HG02981 (cell line): Measurements from ENCODE around the gene TOLLIP.
"Not testable (repeated sequence)": the region's sequence is repeated elsewhere in the genome, so short reads cannot be mapped to it uniquely, and the experiment has no call there.

Experiments used
- ATAC-seq: cut with Tn5 transposase; IDR thresholded peaks from one replicate; pipeline ENCODE4 v1.9.1; 2021; ENCODE audit warnings: mild to moderate bottlenecking, moderate library complexity; ENCODE audit not compliant: unreplicated experiment

TOLLIP gene

DNA sequence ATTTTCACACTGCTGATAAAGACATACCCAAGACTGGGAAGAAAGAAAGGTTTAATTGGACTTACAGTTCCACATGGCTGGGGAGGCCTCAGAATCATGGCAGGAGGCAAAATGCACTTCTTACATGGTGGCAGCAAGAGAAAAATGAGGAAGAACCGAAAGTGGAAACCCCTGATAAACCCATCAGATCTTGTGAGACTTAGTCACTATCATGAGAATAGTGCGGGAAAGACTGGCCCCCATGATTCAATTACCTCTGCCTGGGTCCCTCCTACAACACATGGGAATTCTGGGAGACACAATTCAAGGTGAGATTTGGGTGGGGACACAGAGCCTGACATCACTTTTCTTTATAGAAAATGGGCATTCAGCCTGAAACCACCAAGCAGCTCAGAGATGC, 42.5 kb downstream of the TOLLIP start:
- not testable (repeated sequence) for ATAC-seq

GRCh38 chr11:1265480-1265879, 44.0 kb downstream of the TOLLIP start:
- not testable (repeated sequence) for ATAC-seq

- not testable (repeated sequence) for ATAC-seq
Measured at GRCh38 chr11:1264444-1264843, 45.0 kb downstream of the TOLLIP start.

- ATAC-seq = no peak
Measured at GRCh38 chr11:1263010-1263409, 46.4 kb downstream of the TOLLIP start.

DNA sequence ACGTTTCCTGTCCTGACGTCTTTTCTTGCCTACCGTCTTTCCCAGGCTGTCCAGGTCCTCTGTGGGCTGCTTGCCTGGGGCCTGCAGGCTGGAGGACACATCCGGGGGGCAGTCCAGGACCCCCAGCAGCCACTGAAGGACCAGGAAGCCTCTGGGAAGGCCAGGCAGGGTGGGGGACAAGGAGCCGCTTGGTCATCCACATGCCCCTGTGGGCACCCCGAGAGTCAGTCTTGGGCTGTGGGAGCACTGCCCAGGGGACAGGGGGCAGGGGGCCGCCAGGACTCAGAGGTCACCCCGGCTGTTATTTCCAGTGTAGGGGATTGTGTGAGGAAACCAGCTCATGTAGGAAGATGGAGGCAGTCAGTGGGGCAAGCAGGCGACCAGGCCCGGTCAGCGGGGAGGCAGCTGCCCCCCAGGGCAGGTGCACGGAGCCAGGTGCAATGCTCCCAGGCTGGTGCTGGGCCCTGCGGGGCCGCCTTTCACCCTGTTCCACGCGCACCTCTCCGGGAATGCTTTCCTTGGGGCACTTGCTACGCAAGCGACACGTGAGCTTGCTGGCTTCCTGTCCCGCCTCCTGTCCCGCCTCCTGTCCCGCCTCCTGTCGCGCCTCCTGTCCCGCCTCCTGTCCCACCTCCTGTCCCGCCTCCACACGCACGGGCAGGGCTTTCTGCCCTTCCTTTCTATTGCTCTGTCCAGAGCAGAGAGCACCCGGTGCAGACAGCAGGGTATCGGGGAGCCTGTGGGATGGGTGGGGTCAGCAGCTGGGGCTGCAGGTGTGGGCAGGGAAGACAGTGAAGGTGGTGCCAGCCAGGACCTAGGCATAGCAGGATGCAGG, 47.0 kb downstream of the TOLLIP start:
- peak; percentile 88 for ATAC-seq

- no peak for ATAC-seq
Measured at GRCh38 chr11:1261241-1262071, 48.0 kb downstream of the TOLLIP start.

GRCh38 chr11:1260620-1261019, 48.8 kb downstream of the TOLLIP start:
- no peak for ATAC-seq

DNA sequence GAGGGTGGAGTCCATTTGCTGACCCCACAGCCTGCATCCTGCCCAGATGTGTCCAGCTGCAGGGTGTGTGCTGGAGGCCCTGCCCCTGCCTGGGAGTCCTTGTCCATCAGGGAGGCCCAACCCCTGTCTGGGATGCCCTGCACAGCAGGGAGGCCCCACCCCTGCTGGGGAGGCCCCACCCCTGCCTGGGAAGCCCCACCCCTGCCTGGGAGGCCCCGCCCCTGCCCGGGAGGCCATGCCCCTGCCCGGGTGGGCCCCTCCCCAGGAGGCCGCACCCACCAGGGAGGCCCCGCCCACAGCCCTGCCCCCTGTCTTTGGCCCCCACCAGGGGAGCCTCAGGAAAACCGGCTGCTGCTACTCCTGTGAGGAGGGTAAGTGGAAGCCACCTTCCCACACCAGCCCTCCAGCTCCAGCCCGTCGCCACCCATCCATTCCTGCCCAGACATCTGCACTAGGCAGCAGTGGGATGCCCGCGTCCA, 49.4 kb downstream of the TOLLIP start:
- ATAC-seq = no peak

DNA sequence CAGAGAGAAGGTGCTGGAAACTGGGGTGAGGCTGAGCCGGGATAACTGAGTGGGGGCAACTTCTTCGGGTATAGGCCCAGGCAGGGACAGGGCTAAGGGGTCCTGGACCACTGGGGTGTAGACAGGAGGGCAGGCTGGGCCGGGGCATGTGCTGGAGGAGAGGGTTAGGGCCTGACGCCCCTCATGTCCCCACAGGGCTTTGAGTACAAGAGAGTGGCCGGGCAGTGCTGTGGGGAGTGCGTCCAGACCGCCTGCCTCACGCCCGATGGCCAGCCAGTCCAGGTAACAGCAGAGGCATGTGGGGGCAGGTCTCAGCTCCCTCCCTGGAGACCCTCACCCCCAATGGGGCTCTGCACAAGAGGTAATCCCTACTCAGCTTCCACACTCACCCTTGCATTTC, 49.9 kb downstream of the TOLLIP start:
- no peak for ATAC-seq

DNA sequence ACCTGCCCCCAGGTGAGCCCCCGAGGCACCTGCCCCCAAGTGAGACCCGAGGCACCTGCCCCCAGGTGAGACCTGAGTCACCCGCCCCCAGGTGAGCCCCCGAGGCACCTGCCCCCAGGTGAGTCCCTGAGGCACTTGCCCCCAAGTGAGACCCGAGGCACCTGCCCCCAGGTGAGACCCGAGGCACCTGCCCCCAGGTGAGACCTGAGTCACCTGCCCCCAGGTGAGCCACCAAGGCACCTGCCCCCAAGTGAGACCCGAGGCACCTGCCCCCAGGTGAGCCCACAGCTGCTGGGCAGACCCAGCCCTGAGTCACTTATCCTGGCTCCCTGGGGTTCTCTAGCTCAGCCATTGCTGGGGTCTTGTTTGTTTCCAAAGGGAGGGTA, 50.4 kb downstream of the TOLLIP start:
- no peak for ATAC-seq

- no peak for ATAC-seq
Measured at GRCh38 chr11:1258401-1259075, 50.9 kb downstream of the TOLLIP start.

DNA sequence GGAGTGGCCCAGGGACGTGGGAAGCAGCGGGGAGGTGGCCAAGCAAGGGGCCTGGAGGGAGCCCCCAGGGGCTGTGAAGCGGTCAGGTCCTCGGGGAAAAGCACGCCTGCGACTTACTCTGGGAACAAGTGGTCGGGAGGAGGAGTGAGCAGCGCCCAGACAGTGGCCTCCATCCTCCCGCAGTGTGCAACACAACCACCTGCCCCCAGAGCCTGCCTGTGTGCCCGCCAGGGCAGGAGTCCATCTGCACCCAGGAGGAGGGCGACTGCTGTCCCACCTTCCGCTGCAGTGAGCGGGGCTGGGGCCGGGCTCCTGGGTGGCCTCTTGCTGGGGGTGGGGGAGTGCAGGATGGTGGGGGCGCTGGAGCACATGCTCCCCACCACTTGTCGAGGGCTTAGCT, 51.5 kb downstream of the TOLLIP start:
- ATAC-seq = no peak

- no peak for ATAC-seq
Measured at GRCh38 chr11:1257366-1257765, 52.1 kb downstream of the TOLLIP start.

- ATAC-seq = no peak
Measured at GRCh38 chr11:1256257-1257045, 53.0 kb downstream of the TOLLIP start.

DNA sequence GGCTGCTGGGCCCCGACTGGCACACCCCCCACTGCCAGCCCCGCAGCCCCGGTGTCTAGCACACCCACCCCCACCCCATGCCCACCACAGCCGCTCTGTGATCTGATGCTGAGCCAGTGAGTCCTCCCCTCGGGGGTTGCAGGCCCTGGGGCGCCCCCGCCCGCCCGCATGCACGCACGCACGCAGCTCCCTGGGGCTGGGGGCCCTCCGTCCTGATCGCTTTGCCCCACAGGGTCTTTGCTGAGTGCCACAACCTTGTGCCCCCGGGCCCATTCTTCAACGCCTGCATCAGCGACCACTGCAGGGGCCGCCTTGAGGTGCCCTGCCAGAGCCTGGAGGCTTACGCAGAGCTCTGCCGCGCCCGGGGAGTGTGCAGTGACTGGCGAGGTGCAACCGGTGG, 54.3 kb downstream of the TOLLIP start:
- no peak for ATAC-seq

DNA sequence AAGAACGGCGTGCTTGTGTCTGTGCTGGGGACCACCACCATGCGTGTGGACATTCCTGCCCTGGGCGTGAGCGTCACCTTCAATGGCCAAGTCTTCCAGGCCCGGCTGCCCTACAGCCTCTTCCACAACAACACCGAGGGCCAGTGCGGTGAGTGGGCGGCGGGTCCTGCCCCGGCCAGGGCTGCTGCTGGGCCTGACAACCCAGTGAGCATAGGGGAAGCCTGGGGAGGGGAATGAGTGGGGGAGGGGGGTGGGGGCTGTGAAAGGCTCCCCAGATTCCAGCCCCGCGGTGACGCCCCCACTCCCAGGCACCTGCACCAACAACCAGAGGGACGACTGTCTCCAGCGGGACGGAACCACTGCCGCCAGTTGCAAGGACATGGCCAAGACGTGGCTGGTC, 54.7 kb downstream of the TOLLIP start:
- ATAC-seq = no peak

GRCh38 chr11:1254086-1254648, 55.3 kb downstream of the TOLLIP start:
- ATAC-seq = no peak

DNA sequence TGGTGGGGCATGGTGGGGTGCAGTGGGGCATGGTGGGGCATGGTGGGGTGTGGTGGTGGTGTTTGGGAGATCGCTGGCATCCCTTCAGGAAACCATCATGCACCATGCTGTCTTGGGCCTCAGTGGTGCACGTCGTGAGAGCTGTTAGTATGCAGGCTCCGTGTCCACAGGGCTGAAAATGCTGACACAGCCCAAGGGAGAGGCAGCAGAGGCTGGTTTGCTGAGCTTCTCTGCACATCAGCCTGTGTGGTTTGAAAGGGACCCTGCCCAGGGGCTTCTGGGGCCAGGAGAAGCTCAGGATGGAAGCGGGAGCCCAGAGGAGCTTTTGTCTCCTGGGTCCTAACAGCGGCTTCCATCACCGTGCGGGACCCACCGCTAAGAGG, 56.3 kb downstream of the TOLLIP start:
- no peak for ATAC-seq

- ATAC-seq = no peak
Measured at GRCh38 chr11:1252371-1253102, 56.9 kb downstream of the TOLLIP start.
